HG03378 (cell line): ENCODE data around the gene RTKN2.

Source experiments
- ATAC-seq: cut with Tn5 transposase; IDR thresholded peaks from one replicate; pipeline ENCODE4 v1.9.1; 2021; ENCODE audit warnings: mild to moderate bottlenecking, moderate library complexity; ENCODE audit not compliant: unreplicated experiment

RTKN2 gene

DNA sequence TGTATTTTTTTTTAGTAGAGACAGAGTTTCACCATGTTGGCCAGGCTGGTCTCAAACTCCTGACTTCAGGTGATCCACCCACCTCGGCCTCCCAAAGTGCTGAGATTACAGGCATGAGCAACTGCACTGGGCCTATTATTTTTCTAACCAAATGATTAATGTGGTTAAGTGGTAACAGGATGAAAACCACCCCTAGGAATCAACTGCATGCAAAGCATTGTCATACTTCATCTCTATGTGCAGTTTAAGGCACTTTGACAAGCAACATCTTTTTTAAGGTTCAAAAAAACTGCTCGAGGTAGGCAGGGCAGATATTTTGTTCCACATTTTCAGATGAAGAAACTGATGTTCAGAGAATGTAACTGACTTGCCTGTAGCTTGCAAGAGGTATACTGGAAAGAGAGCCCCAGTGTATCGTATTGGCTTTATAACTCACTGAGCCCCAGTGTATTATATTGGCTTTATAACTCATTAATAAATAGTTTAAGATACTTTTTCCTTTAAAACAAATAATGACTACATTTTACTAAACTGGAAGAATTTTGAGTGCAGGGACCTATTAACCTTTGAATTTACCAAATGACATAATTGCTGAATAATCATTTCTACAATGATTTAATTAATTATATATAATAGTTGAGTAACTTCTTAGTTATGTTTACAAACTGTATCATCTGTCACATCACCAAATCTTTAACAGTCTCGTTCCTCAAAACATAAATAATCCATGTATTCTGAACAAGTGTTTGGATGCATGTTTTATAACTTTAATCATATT, 38.1 kb downstream of the RTKN2 start:
- no peak for ATAC-seq

DNA sequence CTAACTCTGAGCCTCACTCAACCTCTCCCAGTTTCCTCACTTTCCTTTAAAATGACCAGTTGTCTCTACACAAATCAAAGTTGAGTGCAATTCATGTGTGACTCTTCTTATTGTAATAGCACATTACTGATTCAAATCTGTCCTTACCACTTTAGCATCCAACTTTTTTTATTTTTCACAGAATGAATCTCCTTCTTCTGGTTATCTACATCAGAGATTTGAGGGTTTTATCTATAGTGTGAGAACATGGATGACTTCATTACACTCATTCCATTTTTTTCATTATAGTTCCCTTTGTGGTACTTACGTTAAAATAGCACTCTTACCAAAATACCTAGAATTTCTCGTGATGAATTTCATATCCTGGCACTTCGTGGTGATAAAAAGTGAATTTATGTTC, 43.3 kb downstream of the RTKN2 start:
- ATAC-seq = no peak

DNA sequence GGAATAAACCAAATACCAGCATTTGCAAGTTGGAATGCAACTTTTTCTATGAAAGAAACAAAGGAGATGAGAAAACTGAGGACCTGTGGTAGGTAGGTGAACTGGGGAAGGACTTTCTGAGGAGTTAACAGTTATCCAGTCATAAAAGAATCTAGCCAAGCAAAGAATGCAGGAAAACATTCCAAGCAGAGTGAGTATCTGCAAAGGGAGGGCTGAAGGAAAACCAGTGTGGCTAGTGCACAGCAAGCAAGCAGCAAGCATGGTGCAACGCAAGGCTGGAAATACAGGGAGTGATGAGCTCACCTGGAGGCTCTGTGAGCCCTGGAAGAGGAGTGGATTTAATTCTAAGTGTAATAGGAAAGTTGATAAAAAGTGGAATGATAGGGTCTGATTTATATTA, 44.0 kb downstream of the RTKN2 start:
- ATAC-seq = no peak

DNA sequence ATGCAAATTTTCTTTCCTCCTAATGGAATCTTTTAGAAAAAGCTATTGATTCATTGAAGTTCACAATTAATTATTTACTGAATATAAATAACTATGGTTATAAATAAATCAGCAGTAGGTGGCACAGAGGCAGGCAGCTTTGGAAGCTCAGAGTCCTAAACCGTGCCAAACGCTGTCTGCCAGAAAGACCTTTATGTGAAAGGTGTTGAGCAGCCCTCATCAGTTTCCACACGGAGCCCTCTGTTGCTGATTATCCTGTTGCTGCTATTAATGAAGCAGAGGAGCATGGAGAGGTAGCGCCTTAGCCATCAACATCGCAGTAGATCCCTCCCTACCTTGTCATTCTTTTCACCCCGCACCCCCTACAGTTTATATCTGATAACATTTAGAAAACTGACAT, 51.0 kb downstream of the RTKN2 start:
- no peak for ATAC-seq

DNA sequence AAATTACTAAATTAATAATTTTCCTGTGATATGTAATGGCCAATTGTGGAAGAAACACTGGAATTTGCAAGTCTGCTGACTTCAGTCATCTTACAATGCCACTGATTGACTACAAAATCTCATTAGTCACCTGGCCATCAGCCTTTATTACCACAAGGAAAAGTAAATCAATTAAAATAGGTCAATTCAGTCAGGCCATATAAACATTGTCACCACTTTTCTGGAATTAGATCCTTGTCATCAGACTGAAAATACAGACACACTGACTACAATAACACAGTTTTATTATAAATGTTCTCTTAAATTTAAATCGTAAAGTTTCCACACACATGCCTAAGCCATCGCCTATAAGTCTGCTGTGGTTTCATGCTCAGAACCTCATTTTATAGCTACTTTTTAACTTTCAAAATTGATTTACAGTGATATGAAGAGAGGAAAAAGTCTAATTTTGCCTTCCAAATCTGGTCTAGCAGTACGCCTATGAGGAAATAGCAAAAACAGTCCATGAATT, 54.2 kb downstream of the RTKN2 start:
- ATAC-seq = no peak

DNA sequence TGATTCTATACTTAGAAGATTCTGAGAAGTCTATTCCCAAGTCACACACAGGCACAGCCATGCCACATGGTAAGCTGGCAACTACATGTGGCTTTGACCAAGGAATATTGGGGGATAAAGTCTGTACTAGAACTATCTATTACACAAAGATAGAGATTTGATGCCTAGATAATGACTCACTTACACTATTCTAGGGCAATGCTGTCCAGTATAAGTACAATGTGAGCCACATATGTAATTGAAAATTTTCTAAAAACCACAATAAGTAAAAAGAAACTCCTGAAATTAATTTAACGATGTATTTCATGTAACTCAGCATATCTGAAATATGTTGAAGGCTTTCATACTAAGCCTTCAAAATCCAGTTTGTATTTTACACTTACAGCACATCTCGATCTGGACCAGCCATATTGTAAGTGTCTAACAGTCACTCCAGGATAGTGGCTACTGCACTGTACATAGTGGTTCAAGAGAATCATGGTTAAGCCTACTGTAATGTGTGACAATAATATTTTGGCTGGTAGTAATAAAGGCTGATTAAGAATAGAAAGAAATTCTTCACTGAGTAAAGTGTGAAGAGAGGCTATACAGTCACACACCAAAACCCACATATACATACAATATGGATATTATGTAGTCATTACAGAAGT, 62.8 kb downstream of the RTKN2 start:
- no peak for ATAC-seq

DNA sequence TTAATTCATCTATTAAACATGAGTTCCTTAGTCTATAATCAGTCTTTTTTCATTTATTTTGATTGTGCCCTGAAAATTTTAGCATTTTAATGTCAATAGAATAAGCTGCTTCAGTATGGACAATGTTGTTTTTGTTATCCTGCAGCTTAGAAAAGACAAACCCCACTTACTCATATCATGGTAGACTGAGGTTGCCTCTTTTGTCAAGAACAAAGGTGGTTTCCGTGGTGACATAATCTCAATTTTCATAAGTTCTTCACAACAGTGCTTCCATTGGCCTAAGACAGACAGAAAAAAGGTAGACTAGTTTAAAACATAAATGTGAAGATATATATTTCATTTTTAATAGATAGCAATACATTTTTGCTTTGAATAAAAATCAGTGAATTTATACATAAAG, 69.1 kb downstream of the RTKN2 start:
- peak; percentile 87 for ATAC-seq

DNA sequence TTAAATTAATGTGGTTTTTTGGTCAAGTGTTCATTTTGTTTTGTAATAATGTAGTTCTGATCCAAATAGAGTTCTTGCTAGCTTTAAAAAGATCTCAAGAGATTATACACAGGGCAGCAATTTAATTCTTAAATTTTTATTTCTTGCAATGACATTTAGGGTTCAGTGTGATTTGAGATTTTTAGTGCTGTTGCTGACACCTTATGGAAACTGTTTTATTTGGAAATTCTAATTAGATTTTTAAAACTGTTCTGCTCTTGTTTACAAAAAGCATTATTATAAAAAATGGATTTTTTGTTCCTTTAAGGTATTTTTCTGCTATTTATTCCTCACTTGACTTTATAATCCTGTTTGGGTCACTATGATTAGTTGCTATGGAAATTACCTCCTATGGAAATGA, 72.1 kb downstream of the RTKN2 start:
- no peak for ATAC-seq

DNA sequence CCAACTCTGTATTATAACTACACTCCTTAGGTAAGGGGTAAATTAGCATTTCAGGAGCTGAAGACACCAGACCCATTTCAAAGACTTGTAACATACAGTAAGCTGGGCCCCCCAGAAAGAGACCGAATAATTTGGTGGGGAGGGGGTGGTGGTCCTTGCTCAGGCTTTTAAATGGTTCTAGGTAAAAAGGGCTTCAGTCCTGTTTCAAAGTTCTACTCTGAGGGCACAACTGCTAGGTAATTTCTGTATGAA, 73.0 kb downstream of the RTKN2 start:
- ATAC-seq = no peak

DNA sequence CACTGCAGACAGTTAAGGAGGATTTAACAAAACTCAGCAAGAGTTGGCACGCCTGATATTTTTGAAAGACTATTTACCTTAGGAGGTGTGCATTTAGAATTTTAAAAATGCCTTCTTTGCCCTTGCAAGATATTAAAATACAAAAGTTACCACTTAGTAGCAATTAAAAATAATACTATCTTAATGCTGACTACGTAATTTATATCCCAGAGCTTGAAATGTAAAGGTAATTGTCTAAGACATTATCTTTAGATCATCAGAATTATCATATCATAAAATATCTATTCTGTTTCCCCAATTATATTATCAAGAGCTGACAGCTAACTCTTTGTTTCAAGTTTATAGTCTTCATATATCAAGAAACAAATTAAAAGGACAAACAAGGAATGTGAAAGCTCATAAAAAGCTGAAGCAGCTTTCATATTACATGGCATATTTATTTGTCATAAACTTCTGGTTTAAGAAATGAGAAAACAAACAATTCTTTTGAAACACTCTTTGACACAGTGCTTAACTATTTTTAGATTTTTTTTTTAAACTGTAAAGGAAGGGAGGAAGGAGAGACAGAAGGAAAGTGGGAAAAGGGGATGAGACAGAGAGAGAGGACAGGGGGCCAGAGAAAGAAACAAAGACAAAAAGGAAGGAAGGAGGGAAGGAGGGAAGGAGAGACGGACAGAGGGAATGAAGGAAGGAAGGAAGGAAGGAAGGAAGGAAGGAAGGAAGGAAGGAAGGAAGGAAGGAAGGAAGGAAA, 73.5 kb downstream of the RTKN2 start:
- no peak for ATAC-seq

DNA sequence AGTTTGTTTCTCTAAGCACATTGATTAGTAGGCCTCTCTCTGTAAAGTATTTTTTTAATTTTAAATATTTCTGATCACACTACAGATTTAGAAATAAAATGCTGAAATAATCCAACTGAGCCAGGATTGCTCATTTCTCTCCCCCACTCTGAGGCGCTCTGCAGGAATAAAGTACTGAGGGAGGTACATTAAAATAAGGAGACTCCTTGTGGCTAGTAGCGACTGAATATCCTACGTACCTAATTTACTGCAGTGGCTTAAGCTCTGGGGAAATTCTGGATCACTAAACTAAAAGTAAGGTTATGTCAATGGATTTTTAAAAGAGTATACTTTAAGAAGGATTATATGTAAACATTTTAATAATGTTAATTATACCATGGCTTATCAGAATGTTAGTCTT, 75.2 kb downstream of the RTKN2 start:
- no peak for ATAC-seq

DNA sequence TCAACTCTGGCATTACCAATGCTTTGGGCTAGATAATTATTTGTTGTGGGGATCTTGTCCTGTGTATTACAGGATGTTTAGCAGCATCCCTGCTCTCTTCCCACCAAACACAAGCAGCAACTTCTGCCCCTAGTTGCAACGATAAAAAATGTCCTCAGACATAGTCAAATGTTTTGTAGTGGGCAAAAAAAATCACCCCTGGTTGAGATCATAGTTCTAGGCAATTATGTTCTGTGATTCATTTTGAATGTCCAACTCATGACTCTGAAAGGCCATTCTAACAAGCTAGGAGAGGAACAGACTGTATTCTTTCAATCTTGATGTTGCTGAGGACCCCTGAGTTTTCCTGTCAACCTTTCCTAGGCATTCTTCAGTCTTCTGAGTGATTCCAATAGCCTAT, 79.5 kb downstream of the RTKN2 start:
- ATAC-seq = no peak

DNA sequence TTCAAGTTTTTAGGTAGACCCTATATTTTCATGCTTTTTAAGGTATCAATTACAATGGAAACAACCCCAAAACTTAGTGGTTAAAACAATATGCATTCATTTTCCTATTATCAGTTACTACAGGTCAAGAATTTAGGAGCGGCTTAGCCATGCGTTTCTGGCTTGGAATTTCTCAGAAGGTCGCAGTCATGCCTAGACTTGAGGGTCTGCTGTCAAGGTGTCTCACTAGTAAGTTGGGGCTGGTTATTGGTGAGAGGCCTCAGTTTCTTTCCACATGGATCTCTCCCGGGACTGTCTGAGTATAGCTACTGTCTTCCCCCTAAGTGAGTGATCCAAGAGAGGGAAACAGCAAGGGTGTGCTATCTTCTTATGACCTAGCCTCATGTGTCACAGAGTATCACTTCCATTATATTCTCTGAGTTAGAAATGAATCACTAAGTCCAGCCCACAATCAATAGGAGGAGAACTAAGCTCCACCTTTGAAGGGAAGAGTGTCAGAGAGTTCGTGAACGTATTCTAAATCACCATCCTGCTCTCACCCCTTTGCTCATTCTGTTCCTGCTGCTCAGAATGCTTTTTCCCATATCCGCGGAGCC, 80.5 kb downstream of the RTKN2 start:
- no peak for ATAC-seq

DNA sequence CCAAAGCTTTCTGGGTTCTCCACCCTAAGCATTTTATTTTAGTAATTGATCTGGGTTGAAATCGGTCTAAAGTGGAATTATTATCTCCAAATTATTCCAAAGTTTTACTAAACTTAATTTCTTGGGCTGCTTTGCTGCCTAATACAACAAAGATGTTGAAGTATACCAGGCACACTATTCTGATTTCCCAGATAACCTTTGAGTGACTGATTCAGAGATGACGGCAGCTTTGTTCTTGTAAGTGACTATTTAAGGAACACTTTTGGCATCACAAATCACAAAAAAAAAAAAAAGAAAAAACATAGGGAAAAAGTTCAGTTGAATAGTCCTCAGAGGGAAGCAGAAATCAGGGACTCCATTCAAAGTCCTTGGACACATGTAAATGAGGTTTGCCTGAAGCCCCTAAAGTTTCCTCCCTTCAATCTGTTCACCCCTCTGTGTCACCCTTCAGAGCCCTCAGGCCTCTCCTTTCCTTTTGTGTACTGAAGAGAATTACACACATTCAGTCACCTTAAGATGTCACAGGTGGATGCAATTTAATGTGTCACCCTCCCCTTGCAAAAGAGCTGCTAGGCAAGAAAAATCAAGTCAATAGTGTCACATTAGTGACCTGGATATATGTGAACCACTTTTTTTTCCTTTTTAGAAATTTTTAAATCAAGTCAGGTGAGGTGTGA, 81.5 kb downstream of the RTKN2 start:
- ATAC-seq = no peak

DNA sequence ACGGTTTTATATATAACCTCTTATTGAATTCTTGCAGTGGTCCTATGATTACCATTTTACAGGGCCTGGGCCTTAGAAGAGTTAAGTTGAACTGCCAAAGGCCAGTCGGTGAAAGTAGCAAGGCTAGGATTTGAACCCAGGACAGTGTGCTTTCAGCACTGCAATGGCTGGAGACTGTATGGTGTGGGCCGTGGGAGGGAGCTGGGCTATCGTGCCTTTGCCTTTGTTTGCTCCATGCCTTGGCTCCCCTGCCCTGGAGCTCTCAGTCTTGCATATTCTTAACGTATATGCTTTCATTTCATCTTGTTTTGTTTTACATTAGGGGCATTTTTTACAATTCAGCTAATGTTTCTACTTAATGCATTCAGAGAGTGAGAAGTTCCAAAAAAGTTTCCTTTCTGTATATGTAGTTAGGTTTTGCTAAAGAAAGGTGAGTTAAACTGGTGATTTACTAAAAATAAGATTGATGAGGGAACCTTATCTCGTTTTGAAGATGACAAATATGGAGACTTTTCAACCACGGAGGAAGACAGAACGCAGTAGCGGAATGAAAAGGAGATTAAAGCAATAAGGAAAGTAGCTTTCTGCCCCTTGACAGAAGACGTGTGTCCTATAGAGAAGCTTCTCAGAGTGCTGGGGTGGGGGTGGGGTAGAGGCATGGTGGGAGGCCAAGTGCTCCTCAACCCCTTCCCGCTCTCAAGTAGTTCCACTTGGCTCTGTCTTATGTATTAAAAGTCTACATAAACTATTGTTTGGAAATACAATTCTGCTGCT, 82.5 kb downstream of the RTKN2 start:
- ATAC-seq = no peak

DNA sequence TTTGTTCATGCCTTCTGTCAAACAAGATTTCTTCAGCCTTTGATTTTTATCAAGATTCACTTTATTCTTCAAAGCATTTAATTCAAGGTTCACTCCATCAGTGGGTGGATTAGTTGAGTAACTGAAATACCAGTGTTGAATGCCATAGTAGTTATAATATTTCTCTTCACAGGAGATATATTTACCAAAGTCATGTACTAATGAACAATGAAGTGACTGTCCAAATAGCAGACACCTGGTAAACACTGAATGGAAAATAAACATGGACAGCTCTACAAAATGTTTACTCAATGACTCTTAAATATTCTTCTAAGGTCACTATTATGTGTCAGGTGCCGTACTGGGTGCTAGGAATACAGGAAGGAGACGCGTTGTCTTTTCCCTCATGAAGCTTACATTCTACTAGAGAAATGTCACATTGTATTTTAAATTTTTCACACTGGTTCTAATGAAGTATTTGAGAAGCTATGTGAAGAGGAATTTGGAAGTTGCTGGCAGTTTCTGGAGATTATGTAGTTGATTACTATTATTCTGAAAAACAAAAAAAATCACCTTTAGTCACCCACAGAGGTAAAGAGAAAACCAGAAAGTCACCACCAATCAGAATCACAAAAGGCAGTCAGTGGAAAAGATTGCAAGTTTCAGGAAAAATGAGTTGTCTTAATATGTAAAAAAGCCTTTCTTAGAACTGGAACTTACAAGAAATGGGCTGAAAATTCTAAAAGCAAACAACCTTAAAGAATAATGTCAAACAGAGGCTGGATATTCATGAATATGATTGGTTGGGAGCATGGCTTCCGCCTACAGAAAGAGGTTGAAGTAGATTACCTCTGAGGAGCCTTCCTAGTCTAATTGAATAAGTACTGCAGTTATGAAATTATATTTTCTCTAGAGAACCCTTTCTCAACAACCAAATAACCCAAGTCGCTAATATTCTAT, 84.5 kb downstream of the RTKN2 start:
- peak; percentile 9 for ATAC-seq

DNA sequence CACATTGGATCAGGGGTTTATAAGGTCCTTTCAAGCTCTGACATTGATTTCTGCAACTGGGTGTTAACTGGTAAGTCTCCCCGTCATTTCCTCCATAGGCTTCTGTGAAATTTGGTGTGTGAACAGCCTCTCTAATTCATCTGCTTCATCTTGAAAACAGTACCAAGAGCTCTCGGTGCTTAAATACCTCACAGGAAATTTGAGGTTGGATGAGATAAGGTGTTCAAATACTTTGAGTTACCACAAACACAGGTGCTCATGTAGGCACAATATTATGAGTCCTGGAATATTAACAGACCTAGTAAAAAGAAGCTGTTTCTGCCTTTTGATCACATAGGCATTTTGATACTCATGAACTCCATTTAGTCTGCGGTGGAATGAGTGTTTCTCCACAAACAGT, 85.2 kb downstream of the RTKN2 start:
- peak; percentile 75 for ATAC-seq

DNA sequence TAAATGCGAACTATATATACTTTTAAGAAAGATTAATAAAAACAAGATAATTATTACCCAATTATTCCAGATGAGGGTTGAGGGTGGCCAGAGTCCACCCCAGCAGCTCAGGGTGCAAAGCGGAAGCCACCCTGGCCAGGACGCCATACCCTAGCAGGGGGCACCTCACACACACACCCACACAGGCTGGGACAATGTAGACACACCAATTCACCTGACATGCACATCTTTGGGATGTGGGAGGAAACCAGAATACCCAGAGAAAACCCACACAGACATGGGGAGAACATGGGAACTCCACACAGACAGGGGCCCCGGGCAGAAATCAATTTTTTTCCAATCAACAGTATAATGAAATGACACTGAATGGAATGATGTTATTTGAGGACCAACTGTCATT, 86.0 kb downstream of the RTKN2 start:
- no peak for ATAC-seq

DNA sequence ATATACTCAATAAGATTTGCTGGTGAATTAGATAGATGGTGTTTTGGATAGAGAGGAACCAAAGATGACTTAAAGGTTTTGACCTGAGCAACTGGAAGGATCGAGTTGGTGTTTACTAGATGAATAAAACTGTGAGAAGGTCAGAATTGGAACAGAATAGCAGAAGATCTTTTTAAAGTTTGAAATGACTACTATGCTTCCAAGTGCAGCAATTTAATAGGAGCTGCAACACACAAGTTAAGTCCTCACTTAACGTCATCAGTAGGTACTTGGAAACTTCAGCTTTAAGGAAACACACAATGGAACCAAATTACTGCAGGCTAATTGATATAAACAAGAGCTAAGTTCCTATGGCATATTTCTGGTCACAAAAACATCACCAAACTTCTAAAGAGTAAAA, 86.5 kb downstream of the RTKN2 start:
- ATAC-seq = no peak
